GM19238 (cell line): Measurements from ENCODE around the gene LGALS1.

ENCODE experiments used
- DNase-seq: peaks from one replicate; pipeline ENCODE4 v3.0.0; 2011; ENCODE audit warnings: low spot score; ENCODE audit not compliant: insufficient read length

LGALS1 gene

GRCh38 chr22:37674951-37675929, at the start of gene LGALS1:
LGALS1 (plus strand) TSS chr22:37675636; CDS start chr22:37675703, 67 bp downstream.
- peak; percentile 77 for DNase-seq

GRCh38 chr22:37625737-37626136, 49.7 kb upstream of the LGALS1 start:
- DNase-seq, result no peak

DNA sequence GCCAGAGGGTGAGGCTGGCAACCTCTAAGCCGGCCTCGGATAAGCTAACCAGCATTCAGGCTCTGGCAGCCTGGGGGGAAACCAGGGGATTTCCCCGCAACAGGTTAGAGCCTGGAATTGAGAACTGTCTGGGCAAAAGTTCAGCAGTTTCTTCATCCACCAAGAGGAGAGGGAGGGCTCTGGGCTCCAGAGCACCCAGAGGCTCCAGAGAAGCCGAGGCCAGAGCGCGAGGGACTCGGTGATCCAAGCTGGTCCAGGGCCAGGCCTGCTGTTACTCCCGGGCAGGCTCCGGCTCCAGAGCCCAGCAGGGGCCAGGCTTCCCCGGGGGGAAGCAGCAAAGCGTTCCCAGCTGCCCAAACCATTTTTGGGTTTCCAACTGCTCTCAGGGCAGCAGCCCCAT, 49.3 kb upstream of the LGALS1 start:
- DNase-seq, result no peak

DNA sequence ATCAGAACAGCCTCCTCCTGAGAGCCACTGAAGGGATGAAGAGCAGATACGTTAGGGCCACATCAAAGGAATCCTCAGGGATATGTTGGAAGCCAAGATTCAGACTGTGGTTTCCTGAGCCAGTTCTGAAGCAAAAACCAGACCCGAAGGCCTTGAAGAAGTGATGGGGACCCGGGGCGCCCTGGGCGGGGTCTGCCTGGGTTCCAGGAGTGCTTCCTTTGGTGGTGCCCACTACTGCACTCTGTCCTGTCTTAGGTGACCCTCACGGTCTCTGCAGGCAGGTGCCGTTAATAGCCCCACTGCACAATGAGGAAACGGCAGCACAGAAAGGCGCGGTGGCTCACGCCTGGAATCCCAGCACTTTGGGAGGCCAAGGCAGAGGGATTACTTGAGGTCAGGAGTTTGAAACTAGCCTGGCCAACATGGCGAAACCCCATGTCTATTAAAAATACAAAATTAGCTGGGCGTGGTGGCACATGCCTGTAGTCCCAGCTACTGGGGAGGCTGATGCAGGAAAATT, 48.8 kb upstream of the LGALS1 start:
- DNase-seq, result no peak

GRCh38 chr22:37627121-37627520, 48.3 kb upstream of the LGALS1 start:
- no peak for DNase-seq

GRCh38 chr22:37627545-37627944, 47.9 kb upstream of the LGALS1 start:
- no peak for DNase-seq

- DNase-seq, result no peak
Measured at GRCh38 chr22:37628830-37629229, 46.6 kb upstream of the LGALS1 start.

GRCh38 chr22:37629928-37630327, 45.5 kb upstream of the LGALS1 start:
- DNase-seq, result no peak

- DNase-seq, result no peak
Measured at GRCh38 chr22:37630839-37631435, 44.5 kb upstream of the LGALS1 start.

DNA sequence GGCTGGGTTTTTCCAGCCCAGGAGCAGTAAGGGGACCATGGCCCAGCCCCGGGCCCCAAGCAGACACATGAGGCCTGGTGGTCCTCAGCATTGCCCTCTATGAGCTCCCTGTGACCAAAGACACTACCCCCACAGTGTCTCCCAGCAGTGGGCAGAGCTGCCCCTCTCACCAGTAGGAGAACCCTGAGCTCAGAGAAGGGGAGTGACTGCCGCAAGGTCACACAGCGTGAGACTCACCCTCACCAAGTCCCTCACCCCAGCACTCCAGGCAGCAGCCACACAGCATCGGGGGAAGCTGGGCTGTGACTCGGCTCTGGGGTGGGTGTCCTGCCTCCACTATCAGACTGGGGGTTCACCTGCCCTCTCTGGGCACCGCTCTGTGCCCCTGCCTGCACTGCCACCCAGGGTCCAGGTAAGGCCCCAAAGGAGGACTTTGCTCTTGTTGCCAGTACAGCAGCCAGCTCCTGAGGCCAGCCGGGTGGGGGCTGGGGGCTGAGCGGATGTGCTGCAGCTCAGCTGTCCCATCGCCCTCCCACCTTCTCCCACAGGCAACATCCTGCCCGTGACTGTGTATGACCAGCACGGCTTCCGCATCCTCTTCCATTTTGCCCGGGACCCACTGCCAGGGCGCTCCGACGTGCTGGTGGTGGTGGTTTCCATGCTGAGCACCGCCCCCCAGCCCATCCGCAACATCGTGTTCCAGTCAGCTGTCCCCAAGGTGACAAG, 43.8 kb upstream of the LGALS1 start:
- no peak for DNase-seq

DNA sequence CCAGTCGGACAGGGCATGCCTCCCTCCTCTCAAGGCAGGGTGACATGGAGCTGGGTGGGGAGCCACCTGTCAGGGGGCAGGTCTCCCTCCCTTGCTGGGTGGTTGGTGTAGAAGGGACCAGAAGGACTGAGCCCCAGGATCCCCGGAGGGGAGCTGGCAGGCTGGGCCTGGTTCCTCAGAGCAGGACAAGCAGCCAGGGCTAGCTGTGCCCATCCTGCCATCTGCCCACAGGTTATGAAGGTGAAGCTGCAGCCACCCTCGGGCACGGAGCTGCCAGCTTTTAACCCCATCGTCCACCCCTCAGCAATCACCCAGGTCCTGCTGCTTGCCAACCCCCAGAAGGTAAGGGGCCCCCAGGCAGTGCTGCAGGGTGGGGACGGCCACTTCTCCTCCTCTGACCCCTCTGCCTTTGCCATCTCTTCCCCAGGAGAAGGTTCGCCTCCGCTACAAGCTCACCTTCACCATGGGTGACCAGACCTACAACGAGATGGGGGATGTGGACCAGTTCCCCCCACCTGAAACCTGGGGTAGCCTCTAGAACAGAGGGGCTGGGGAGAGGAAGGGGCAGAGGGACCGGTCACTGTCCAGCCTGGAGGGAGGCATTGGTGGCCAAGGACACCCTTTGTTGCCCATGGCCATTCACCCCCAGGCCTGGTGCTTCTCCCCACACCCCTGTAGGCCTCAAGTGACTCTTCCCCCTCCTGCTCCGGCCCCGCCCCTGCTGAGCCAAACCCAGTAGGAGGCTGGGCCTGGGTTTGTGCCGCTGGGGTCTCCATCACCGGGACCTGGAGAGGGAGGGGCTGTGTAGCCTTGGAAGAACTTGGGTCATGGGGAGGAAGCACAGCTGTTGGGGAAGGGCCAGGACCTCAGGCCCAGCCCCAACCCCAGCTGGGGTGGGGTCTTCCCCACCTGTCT, 43.0 kb upstream of the LGALS1 start:
- peak; percentile 48 for DNase-seq

DNA sequence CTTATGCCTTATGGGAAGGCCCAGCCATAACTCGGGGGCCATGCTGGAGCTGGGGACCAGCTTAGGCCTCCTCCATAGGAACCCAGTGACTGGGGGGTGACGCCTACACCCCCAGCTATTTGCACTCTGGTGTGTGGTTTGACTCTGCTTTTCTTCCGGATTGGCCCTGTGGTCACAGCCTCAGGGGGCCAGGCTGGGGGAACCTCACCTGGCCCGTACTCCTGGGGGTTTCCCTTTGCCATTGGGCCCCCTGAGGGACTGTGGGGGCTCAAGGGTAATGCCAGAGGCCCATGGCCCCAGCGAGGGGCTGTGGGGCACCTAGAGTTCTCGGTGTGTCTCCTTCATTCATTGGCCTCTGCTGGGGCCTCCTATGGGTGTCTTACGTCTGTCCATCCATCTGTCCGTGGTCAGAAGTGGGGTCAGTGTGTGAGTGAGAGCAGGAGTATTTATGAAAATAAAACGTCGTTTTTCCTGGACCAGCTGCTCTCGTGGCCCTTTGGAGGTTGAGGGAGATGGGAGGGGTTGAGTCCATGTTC, 42.3 kb upstream of the LGALS1 start:
- DNase-seq, result peak; percentile 86

GRCh38 chr22:37633625-37634416, 41.6 kb upstream of the LGALS1 start:
- peak; percentile 87 for DNase-seq

DNA sequence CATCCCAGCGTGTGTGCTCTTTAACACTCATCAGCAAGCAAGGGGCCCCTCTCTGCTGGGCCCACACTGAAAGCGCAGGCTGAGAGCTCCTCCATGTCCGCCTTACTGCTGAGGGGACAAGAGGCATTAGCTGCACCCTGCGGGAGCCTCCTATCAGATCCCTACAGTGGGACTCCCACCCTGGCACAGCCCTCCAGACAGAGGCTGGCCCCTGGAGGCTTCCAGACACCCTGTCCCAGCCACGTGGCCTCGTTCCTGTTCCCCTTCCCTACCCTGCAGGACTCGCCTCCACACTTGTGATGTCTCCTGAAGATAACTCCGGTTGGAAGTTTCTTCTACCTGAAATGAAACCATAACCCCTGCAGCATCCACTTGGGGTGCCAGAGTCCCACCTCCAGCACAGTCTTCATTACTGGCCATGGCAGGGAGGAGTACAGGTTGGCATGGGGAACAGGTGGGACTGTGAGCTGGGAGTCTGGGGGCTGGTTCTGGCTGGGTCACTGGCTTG, 41.0 kb upstream of the LGALS1 start:
- DNase-seq, result no peak

DNA sequence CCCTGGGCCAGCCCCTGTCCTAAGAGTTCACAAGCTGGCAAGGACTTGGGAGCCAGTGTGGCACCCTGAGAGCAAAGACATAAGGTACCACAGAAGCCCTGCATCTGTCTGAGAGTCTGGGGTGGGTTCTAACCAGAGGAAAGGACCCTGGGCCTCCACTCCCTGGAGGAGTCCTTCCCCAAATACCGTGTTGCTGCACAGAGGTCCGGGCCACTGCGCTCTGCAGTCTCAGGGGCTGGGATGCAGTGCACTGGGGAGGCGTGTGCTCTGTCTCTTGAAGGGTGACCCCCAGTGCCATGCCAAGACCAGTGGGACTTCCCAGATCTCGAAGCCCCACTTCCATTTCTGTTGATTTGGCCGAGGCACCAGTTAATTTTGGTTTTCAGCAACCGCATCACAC, 40.3 kb upstream of the LGALS1 start:
- no peak for DNase-seq

DNA sequence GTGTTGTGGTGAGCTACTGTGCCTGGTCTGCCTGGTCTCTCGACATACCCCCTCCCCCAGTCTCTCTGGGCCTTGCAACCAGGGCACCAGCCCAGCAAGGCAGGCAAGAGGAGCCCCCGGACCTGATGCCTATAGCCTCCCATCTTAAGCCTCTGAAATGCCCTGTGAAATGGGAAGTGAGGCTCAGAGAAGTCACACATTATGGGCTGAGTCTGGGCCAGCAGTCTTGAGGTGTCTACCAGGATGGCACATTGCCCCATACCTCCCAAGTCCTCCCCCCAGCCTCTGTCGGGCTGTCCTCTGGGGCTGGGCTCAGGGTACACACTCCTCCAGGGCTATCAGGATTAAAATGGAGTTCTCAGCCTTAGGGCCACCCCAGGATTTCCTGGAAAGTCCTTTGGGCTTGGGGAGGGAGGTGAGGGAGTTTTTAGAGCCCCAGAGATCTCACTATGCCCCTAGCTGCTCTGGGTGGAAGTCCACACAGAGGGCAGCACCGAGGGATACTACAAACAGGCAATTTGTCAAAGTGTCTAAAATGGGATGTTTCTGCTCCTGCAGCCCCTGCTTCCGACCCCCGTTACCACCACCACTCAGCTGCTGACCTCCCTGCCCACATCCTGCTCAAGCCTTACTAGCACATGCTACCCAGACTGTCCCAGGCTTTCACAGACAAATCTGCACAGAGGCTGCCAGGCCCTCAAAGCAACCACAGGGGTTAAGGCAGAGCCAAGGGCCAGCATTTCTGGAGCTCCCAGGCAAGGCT, 39.1 kb upstream of the LGALS1 start:
- DNase-seq, result no peak

DNA sequence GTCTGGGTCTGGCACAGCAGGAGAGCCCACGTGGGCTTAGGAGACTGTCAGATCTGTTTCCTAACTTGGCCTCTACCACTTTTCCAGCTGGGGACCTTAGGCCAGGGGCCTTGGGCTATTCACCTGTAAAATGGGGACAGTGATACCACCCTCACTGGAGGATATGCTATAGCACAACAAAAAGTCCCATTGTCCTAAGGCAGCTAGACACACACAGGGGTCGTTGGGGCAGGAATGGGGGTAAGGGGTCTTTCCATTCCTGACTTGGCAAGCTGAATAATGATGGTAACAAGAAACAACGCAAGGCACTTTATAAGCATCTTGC, 38.5 kb upstream of the LGALS1 start:
- no peak for DNase-seq

- no peak for DNase-seq
Measured at GRCh38 chr22:37638391-37639069, 36.9 kb upstream of the LGALS1 start.
